HS-27A (cell line): ENCODE measurements around the gene RAB20.
A peak's percentile ranks its signal among the peaks of the same experiment; 100 is the strongest.
"Not testable (repeated sequence)": the region's sequence is repeated elsewhere in the genome, so short reads cannot be mapped to it uniquely, and the experiment has no call there.

Experiments
- DNase-seq: peaks from one replicate; pipeline ENCODE4 v3.0.0-alpha.2; 2012; ENCODE audit warnings: low read depth, missing footprints

Gene RAB20, protein sequence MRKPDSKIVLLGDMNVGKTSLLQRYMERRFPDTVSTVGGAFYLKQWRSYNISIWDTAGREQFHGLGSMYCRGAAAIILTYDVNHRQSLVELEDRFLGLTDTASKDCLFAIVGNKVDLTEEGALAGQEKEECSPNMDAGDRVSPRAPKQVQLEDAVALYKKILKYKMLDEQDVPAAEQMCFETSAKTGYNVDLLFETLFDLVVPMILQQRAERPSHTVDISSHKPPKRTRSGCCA

DNA sequence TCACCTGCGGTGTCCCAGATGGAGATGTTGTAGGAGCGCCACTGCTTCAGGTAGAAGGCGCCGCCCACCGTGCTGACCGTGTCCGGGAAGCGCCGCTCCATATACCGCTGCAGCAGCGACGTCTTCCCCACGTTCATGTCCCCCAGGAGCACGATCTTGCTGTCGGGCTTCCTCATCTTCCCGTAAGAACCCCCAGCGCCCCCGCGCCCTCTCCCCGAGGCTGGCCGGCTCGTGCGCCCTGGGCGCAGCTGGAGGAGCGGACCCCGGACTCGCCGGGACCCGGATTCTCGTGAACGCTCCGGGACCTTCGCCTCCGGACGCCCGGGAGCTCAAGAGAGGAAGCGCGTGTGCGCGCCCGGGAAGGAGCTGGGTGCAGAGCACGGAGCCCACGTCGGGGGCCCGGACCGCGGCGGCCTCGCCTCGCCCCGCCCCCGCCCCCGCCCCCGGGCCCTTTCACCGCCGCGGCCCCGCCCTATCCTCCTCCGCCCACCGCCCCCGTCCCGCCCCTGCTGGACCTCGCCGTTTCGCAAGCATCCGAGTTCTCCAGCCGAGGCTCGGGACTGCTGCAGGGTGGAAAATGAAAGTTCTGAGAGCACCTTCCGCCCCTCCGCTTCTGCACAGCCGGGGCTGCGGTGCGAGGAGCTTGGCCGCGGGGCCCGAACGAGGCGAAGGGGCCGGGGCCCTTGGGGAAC lies at the start of gene RAB20:
TSS of gene RAB20 (minus strand) at position 379 of the 692 bp plus-strand sequence. CDS start at position 176, 203 bp downstream.
- no peak for DNase-seq

DNA sequence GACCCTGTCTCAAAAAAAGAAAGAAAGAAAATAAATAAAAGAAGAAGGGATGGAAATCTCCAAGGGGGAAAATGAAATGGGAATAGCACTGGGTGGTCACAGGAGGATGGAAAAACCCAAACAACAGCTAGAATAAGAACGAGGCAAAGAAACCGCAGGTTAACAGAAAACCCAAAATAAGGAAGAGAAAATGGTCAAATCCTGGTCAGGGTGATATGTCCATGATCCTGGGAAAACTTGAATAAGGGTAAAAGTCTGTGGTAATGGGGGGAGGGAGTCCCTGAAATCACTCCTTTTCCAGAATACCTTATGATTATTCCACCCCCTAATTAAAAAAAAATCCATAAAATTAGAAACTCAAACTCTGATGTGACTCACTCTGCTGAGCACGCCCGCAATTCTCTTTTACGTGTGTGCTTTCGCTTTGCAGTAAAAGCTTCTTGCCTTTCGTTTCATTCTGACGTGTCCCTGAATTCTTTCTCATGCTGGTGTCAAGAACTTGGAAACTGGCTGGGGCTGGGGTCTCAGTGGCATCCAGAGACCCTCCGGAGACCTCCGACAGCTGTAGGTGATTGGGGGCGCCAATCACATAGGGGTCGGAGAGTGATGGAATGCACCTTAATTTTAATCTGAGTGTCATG lies 49.6 kb upstream of the RAB20 start:
- no peak for DNase-seq

DNA sequence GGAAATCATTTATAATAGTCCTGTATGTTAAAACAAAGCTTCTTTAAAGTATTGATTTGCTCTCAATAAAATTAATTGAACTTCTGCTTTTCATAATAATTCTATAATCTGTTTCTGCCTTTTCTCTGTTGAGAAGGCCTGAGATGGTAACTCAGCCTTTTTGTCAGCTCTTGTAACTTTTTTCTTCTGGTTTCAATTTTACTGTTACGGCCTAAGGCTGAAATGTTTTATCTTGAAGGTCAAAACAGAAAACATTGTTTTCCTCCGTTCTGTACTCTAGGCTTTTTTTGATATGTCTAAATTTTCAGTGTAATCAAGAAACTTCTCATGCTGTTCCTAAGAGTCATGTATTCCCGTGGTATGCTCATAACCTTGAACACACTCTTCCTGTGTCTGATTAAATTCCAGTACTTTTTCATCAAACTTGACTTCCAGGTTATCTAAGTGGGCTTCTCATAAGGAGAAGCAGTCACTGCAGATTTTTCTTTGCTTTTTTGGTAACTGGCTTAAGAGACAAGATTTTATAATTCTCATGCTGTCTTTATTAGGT lies 46.2 kb upstream of the RAB20 start:
- no peak for DNase-seq

DNA sequence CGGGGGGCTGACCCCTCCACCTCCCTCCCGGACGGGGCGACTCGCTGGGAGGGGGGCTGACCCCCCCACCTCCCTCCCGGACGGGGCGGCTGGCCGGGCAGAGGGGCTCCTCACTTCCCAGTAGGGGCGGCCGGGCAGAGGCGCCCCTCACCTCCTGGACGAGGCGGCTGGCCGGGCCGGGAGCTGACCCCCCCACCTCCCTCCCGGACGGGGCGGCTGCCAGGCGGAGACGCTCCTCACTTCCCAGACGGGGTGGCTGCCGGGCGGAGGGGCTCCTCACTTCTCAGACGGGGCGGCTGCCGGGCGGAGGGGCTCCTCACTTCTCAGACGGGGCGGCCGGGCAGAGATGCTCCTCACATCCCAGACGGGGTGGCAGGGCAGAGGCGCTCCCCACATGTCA lies 44.8 kb upstream of the RAB20 start:
- not testable (repeated sequence) for DNase-seq

DNA sequence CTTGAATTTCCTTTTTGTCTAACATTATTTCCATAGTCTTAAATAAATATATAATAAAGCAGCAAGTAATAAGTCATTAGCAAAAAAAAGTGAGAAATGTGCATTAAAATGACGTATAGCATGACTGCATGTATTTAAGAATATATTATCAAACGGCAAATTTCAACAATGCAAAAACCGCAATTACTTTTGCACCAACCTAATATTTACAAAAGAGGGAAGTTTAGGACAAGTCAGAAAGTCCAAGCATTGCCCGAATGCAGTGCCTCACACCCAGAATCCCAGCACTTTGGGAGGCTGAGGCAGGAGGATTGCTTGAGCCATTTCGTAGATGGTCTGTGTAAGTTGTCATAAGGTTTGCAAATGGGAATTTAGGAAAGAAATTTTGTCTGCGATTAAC lies 43.6 kb upstream of the RAB20 start:
- no peak for DNase-seq

DNA sequence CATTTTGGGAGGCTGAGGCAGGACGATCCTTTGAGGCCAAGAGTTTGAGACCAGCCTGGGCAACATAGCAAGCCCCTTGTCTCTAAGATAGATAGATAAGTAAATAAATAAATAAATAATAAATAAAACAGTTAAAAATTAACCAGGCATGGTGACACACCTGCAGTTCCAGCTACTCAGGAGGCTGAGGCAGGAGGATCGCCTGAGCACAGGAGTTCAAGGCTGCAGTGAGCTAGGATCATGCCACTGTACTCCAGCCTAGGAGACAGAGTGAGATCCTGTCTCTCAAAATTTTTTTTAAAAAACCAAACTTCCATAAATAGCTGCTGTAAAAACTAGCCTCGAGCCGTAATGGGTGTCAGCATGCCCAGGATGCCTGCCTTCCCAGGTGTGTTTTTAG lies 39.5 kb upstream of the RAB20 start:
- DNase-seq = no peak

DNA sequence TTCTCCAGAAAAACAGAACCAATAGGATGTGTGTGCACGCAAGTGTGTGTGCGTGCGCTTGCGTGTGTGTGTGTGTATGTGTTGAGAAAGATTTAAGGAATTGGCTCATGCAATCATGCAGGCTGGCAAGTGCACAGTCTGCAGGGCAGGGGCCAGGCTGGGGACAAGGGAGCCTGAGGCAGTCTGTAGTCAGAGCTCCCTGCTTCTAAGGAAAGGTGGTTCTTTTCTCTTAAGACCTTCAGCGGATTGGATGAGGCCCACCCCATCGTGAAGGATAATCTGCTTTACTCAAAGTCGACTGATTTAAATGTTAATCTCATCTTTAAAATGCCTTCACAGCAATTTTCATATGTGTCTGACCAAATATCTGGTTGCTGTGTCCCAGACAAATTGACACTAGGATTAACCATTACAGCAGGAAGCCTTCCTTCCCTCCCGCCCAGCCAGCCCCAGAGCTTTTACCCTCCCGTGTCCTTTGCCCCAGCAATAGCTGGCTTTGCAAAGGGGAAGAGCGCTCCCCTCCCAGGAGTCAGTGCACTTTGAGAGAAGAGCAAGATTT lies 38.8 kb upstream of the RAB20 start:
- no peak for DNase-seq

DNA sequence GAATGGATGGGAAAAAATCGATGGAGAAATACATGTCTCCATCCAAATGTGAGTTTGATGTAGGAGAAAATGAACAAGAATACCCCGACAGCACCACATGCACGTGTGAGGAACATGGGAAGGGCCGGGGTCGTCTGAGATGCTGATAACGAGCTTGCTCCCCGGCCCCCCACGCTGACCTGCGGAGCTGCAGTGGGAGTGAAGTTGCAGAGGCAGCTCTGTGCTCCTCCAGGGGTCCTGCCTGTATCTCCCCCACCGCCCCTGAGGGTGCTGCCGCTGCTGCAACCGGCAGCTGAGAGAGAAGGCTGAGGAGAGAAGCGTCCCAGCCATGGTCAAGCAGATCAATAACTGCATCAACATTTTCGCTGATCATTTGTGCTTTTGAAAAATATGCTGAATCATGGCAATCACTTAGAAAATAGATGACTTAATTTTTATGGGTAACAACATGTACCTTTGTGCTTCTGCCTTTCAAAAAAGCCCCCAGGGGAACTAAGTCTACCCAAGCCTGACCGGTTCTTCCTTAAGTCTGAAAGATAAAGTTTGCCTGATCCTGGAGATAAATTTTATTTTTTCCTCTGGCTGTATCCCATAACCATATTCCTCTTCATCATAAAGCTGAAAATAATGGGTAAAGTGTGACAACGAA lies 35.6 kb upstream of the RAB20 start:
- DNase-seq = no peak

DNA sequence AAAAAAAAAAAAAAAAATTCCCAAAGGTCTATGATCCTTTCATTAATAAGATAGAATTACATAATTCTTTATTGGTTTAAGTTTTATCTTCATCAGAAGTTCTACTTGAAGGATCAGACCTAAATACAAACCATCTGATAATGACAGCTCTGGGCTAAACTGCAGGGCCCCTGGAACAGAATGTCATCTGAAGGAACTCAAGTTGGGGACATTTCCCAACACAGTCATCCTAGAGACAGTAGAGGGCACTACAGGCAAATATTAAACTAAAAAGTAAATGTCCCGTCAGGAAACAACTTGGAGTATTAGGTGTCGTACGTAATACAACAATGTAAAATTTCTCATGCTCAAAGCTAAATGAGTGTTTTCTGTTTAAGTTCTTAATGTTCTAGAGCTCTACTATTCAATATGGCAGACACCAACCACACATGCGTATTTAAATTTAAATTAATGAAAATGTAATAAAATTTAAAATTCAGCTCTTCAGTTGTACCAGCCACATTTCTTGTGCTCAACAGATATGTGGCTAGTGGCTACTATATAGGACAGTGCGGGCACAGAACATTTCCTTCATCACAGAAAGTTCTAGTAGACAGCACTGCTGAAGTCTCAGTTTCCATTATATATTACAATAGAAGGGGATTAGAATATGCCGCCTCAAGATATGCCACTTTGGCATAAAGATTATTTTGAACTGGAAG lies 32.1 kb upstream of the RAB20 start:
- peak; percentile 8 for DNase-seq

DNA sequence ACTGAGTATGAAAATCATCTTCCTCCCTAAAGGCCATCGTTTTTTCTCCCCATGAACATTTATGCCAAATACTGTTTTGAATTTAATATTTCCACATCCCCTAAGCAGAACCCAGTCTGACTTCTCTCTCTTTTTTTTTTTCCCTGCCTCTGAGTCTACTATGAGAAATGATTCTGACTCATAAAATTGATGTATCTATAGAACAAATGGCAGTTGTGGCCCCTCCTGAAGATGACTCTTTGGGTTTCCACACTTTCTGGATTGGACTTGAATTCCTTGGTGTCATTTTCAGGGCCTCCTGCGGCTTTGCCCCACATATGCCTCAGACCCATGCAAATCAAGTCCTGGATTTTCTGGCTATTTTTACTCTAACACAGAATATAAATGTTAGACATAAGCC lies 31.1 kb upstream of the RAB20 start:
- no peak for DNase-seq

DNA sequence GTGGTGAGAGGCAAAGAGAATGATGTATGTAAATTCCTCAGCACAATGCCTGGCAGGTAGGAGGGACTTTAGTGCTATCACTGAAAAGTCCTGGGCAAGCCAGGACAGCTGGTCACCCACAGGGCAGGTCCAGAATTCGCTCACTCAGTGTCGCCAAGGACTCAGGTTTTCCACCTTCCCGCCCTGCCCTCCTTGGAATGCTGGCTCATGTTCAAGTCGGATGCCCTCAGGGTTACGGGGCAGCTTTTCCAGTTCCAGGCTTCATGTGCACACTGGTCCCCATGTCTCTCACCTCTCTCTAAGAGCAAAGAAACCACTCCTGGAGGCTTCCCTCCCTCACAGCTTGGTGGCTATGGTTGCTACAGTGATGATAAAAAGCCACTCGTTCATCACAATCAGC lies 29.1 kb upstream of the RAB20 start:
- no peak for DNase-seq

DNA sequence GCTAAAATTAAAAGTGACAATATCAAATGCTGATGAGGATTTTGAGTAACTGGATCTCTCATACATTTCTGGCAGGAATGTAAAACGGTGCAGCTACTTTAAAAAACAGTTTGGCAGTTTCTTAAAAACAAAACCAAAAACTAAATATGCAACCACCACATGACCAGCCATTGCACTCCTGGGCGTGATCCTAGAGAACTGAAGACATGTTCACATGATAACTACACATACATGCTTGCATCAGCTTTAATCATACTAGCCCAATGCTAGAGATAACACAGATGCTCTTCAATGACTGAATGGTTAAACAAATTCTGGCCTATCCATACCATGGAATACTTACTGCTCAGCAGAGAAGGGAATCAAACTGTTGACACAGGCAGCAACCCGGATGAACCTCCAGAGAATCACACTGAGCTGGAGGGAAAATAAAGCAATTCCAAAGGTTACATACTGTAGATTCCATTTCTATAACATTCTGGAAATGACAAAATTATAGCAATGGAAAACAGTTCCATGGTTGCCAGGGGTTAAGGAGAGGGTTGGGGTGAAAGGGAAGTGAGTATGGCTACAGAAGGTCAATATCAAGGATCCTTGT lies 28.4 kb upstream of the RAB20 start:
- no peak for DNase-seq

DNA sequence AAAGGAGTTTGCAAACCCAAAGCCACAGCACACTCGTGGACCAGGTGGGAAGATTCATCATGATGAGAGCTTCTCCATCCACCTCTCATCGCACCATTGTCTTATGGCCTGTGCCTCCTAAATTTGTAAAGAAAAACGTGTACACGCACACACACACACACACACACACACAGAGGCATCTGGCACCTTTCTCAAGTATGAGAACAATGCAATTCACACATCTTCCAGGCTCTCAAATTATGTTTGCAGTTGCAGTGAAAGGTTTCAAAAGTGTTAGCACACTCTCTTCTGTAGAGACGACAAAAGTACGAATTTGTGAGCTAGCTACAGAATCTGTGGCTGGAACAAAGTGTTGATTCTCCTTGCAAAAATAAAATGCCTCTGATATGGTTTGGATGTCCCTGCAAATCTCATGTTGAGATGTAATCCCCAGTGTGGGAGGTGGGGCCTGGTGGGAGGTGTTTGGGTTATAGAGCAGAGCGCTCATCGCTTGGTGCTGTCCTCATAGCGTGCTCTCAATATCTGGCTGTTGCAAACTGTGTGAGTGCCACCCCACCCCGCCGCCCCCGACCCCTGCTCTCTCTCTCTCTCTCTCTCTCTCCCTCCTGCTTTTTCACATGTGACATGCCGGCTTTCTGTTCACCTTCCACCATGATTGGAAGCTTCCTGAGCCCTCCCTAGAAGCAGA lies 21.8 kb upstream of the RAB20 start:
- no peak for DNase-seq

DNA sequence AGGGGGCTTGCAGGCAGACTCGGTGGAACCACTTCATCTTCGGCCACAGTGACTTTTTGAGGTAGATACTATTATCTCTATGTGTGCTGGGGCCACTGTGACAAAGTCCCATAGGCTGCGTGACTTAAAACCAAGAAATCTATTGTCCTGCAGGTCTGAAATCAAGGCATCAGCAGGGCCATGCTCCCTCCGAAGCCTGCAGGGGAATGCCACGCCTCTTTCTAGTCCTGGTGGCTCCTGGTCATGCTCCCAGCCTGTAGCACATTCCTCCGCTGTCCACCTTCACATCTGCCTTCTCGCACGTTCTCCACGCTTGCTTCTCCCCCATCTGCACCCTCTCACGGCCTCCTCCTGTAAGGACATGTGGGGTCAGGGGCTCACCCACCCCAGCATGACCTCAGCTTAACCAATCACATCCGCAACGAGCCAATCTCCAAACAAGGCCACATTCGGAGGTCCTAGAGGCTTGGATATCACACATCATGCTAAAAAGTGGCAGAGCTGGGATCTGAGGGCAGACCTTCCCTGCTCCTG lies 21.0 kb upstream of the RAB20 start:
- no peak for DNase-seq

DNA sequence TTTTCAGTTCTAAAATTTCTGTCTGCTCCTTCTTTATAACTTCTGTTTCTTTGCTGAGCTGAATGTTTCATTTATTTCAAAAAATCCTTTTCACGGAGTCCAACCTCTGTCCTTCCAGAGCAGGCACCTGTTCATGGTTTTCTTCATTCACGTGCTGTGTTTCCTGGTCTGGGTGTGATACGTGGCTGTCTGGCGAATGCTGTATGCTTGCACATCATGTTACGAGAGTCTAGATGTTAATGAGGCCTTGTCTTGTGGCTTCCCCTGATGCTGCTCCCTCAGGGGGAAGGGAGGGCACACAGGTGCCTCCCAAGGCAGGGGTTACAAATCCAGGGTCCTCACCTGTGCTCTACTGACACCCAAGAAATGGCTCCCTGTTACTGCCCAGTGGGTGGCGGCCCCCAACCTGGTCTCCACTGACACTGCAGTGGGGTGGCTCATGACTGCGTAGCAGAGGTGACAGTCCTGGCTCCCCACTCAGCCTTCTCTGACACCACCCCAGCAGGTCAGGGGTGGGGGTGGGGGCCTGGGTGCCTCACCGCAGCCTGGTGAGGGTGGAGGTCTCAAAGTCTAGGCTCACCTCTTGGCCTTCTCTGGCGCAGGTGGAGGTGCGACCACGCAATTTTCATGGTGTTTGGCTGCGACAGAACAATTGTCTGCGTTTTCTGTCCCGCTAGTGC lies 20.1 kb upstream of the RAB20 start:
- no peak for DNase-seq

DNA sequence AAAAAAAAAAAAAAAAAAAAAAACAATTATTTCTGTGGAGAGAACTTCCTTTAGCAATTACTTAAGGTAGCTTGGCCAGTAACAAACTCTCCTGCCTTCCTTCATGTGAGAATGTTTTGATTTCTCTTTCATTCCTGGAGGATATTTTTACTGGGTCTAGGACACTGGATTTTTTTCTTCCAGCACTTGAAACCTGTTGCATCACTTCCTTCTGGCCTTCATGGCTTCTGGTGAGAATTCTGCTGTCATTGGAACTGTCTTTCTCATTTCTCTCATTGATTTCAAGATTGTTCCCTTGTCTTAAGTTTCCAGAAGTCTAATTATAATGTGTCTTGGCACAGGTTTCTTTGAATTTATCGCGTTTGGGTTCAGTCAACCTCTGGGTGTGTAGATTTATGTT lies 19.3 kb upstream of the RAB20 start:
- DNase-seq = no peak

DNA sequence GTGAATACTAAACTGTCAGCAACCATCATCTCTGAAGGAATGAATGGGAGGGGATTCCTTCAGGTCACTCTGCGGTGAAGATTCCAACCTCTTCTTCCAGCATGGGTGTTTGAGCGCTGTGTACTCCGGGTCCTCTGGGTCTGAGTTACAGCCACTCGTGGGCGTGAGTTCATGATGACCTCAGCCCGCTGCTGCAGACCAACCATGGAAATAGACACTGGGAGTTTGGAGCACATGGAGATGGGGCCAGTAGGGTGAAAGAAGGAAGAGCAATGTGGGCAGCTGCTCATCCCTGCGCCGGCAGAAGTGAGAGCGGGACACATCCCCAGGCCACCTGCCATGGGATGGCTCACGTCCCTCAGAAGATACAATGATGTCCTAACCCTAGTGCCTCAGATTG lies 16.8 kb upstream of the RAB20 start:
- DNase-seq = no peak

DNA sequence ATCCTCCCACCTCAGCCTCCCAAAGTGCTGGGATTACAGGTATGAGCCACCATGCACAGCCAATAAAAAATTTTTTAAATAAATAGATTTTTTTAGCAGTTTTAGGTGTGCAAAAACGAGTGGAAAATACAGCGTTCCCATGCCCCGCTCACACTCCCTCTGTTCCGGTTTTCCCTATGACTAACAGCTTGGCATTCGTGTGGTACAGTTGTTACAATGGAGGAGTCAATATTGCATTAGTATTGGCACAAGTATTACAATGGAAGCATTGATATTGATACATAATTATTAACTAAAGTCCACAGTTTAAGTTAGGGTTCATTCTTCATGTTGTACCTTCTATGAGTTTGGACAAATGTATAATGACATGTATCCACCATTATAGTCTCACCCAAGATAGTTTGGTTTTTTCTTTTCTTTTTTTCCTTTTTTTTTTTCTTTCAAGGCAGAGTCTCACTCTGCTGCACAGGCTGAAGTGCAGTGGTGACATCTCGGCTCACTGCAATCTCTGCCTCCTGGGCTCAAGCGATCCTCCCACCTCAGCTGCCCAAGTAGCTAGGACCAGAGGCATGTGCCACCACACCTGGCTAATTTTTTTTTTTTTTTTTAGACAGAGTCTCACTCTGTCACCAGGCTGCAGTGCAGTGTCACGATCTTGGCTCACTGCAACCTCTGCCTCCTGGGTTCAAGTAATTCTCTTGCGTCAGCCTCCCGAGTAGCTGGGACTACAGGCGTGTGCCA lies 15.4 kb upstream of the RAB20 start:
- no peak for DNase-seq

DNA sequence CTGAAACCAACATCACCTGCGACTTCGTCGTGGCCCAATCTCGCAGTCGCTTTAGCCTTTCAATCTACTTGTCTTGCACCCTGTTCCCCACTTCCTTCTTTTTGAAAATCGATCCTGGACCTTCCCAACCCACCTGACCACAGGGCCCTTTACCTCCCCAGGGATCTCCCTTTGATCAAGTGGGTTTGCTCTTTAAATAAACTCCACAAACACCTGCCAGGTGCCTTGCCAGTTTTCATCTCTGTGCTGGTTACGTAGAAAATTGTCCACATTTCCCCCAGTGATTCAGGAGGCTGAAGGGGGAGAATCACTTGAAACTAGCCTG lies 14.5 kb upstream of the RAB20 start:
- no peak for DNase-seq
